Bronchial epithelial cell (primary cell): Measurements from ENCODE around the gene ADAM15. TPM values are rescaled to one million over a fixed set of nuclear protein-coding genes. Genes with fewer than 3 reads are reported as not detected.

Source experiments
- DNase-seq: peaks from one replicate; pipeline ENCODE4 v3.0.0-alpha.2; 2010; ENCODE audit warnings: low read depth
- FAIRE-seq: peaks from 2 replicates; lab custom pipeline; 2011; peaks lifted over from hg19 to GRCh38; lab: Jason Lieb, UNC
- H3K27me3 ChIP-seq: 2 replicates; pipeline ENCODE4 v1.5.1; 2011; ENCODE audit warnings: low read length; ENCODE audit not compliant: control insufficient read depth, insufficient read depth
- H3K36me3 ChIP-seq: 2 replicates; pipeline ENCODE4 v1.5.1; 2011; ENCODE audit warnings: low read length; ENCODE audit not compliant: control insufficient read depth, insufficient read depth
- H3K4me3 ChIP-seq: 2 replicates; pipeline ENCODE4 v1.5.1; 2011; ENCODE audit warnings: mild to moderate bottlenecking, low read depth, low read length, control low read depth
- total RNA-seq: library from RNA; depleted of rRNA; stranded (reverse); fragments of >200 nt; gene quantifications from 2 replicates; pipeline ENCODE4 v1.2.1, GENCODE V29; 2014
- TF ChIP-seq, protein P1 (sequence below): IDR thresholded peaks from 2 replicates; pipeline ENCODE4 v1.5.1; 2011; ENCODE audit warnings: mild to moderate bottlenecking, moderate library complexity, low read length, control low read depth, inconsistent platforms; ENCODE audit not compliant: insufficient read depth, severe bottlenecking

Gene ADAM15
- total RNA-seq, 1 donor from 2014 or later = 181 TPM

DNA sequence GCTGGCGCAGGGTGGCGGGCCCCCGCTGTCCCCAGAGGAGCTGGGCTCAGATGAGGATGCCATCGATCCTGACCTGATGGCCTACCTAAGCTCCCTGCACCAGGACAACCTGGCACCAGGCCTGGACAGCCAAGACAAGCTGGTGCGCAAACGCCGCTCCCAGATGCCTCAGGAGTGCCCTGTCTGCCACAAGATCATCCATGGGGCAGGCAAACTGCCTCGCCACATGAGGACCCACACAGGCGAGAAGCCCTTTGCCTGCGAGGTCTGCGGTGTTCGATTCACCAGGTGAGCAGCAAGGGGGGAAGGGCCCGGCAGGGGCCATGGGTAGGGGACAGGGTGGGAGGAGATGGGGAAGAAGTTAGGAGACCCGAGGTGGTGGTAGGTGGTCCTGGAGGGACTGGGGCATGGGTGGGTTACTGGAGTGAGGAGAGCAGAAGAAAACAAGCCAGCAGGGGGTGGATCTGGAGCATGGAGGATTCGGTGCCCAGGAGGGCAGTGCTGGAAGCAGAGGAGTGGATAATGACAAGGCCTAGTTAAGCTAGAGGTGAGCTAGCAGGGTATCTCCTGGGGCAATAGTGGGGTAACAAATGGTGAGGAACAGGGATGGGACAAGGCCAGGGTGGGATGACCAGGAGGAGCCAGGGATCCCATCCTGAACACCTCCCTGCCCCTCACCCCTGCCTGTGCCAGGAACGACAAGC lies 35.4 kb upstream of the ADAM15 start:
- TF ChIP-seq, protein P1, sequence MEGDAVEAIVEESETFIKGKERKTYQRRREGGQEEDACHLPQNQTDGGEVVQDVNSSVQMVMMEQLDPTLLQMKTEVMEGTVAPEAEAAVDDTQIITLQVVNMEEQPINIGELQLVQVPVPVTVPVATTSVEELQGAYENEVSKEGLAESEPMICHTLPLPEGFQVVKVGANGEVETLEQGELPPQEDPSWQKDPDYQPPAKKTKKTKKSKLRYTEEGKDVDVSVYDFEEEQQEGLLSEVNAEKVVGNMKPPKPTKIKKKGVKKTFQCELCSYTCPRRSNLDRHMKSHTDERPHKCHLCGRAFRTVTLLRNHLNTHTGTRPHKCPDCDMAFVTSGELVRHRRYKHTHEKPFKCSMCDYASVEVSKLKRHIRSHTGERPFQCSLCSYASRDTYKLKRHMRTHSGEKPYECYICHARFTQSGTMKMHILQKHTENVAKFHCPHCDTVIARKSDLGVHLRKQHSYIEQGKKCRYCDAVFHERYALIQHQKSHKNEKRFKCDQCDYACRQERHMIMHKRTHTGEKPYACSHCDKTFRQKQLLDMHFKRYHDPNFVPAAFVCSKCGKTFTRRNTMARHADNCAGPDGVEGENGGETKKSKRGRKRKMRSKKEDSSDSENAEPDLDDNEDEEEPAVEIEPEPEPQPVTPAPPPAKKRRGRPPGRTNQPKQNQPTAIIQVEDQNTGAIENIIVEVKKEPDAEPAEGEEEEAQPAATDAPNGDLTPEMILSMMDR = no peak
- Histone ChIP-seq H3K36me3 (peaks cover 38% of the 10 kb centered on the region), H3K4me3 (no peak overlapping the region), H3K27me3 (no peaks in the 10 kb centered on the region)
- FAIRE-seq = no peak
- no peak for DNase-seq

DNA sequence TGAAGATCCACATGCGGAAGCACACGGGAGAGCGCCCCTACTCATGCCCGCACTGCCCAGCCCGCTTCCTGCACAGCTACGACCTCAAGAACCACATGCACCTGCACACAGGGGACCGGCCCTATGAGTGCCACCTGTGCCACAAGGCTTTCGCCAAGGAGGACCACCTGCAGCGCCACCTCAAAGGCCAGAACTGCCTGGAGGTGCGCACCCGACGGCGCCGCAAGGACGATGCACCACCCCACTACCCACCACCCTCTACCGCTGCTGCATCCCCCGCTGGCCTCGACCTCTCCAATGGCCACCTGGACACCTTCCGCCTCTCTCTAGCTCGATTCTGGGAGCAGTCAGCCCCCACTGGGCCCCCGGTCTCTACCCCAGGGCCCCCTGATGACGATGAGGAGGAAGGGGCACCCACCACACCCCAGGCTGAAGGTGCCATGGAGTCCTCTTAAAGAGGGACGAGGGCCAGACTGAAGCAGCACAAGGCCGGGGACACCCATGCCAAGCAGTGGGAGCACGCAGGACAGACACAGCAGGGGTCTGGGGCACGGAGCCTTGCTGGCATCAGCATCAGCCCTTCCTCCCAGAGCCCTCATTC lies 34.8 kb upstream of the ADAM15 start:
- no peak for DNase-seq
- Histone ChIP-seq H3K27me3 (no peaks in the 10 kb centered on the region), H3K4me3 (no peak overlapping the region), H3K36me3 (peaks cover 36% of the 10 kb centered on the region)
- TF ChIP-seq, protein P1 = no peak
- FAIRE-seq = no peak

DNA sequence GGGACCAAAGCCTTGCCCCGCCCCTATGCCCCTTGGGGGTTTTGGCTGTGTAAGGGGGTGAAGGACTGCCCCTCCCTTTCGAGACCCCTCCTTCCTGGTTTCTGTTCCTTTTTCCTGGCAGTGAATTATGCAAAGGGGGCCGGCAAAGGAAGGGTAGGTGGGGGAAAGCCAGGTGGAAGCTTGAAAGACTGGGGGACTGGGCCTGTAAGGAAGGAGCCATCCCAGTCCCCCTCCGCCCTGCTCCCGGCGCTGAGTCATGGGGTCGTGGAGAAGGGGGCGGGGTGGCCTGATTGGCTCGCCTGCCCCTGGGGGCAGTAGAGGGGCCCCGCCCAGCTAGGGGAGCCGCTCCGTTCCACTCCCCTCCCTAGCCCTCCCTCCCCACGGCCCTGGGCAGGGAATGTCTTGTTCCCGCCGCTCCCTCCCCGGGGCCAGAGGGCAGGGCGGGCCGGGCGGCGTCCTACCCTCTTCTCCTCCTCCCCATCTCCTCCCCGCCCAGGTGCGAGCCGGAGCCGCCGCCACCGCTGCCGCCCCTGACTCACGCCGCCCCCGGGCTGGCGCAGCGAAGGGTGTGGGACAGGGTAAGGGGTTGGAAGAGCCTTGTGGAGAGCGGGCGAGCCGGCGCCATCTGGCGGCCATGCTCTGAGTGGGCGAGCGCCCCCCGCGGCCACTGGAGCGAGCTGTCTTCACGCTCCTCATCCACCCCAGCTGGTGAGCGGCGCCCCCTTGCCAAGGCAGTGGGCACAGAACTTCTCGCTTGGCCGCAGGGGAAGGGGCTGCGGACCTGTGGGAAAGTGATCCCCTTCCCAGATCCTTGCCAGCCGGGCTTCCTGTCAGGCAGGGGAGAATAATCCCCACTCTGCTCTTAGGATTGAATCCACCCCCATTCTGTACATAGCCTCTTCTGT lies 33.8 kb upstream of the ADAM15 start:
- no peaks in the 10 kb centered on the region for H3K27me3 ChIP-seq
- no peak for FAIRE-seq
- peaks cover 32% of the 10 kb centered on the region for H3K36me3 ChIP-seq
- TF ChIP-seq, protein P1 = peak; percentile 100
- peak overlapping the region; percentile 3 for H3K4me3 ChIP-seq
- peak; percentile 92 for DNase-seq

DNA sequence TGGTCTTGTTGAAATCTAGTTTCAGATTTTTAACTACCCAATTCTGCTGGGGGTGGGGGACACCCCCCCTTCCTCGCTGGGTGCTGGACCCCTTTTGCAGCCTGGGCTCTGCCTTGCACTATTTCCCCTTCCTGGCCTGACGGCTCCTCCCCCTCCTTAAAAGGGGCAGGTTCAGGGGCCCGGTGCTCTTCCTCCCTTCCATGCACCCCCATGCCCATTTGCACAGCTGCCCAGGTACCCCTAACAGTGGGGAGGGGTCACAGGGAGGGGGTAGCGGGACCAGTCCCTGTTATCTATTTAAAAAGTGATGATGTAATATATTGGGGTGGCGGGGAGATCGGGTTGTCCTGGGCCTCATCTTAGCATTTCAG lies 33.2 kb upstream of the ADAM15 start:
- FAIRE-seq = no peak
- no peak for DNase-seq
- Histone ChIP-seq H3K27me3 (no peaks in the 10 kb centered on the region), H3K36me3 (peaks cover 25% of the 10 kb centered on the region), H3K4me3 (no peak overlapping the region)
- TF ChIP-seq, protein P1 = no peak

DNA sequence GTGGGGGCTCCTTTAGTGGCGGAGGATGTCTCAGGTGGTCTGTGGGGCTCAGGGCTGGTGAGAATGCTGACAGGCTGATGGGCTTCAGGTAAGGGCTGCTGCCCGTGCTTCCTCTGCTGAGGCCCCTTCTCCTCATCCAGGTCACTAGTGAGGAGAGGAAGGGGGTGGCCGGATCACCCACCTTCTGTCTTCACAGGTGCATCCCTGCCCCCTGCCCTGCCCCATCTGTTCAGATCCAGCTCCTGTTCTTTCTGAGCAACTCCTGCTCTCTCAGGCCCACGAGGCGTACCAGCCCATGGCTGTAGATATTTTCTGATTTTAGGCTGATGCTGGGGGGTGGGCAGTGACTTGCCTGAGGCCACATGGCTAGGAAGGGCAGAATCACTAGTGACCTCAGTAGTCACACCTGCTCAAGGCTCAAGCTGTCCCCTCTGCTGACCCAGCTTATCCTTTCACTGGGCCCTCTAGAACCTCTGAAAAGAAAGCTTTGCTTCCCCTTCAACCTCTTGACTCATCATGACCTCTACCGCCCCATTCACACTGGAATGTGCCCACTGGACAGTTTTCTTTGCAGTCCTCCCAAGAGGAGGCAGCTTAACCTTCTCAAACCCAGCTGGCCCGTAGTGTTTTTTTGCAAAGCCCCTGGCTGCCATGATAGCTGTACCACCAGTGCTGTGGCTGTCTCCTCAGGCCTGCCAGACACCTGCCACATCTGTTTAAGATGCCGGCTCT lies 32.3 kb upstream of the ADAM15 start:
- TF ChIP-seq, protein P1 = no peak
- Histone ChIP-seq H3K4me3 (no peak overlapping the region), H3K27me3 (no peaks in the 10 kb centered on the region), H3K36me3 (peaks cover 23% of the 10 kb centered on the region)
- DNase-seq (no peak), FAIRE-seq (no peak)
